ENCODE data around the gene GUCD1. TPM values are rescaled to one million over a fixed set of nuclear protein-coding genes. Genes with fewer than 3 reads are reported as not detected.

Gene GUCD1
- total RNA-seq, 1 experiment from 2014 or later, result 48.7 TPM

- Histone ChIP-seq H3K4me2 (ENCODE audit: low read length) (no peak overlapping the region), H4K20me1 (ENCODE audit: insufficient read depth) (no peaks in the 10 kb centered on the region), H3K9me2 (ENCODE audit: insufficient read depth) (no peaks in the 10 kb centered on the region), H3K27ac (ENCODE audit: low read depth, low read length) (no peak overlapping the region), H3K4me1 (ENCODE audit: control insufficient read depth in 1 of 2, insufficient read depth in 2 of 2, low read length in 2 of 2) (peaks cover 0 to 5% of the 10 kb centered on the region in 2 experiments; a peak in 1 of 4 replicates), H3K4me3 (replicated peaks in 1 of 2; ENCODE audit: low read depth in 1 of 2, low read length in 2 of 2) (no peak overlapping the region), H3K27me3 (ENCODE audit: insufficient read depth, low read length) (no peaks in the 10 kb centered on the region), H3K36me3 (ENCODE audit: control insufficient read depth in 1 of 2, insufficient read depth in 2 of 2, low read length in 2 of 2) (no peaks in the 10 kb centered on the region), H2AFZ (ENCODE audit: low read depth, low read length, poor library complexity, severe bottlenecking) (no peak overlapping the region), H3K9ac (ENCODE audit: low read length) (no peak overlapping the region), H3K79me2 (ENCODE audit: insufficient read depth, low read length) (no peaks in the 10 kb centered on the region), H3K9me3 (ENCODE audit: control insufficient read depth in 1 of 2, insufficient read depth in 1 of 2, low read depth in 1 of 2, low read length in 2 of 2) (no peaks in the 10 kb centered on the region)
- DNase-seq (ENCODE audit: low read depth, low spot score) (no peak), ATAC-seq (no peak)
- POLR2A ChIA-PET, result no interaction called here
- CTCF ChIA-PET, result interaction anchor here (0.6 to 2.9 kb wide), 9 partner anchors 11 to 177 kb away, joined by 3 to 23 read pairs (median 3); no protein-coding TSS in a partner anchor
- intact Hi-C loops (cut with micrococcal nuclease), result no loop called here
- BruUV-seq (replicated peaks), result no TSS peak
- TF ChIP-seq POLR2A (IDR thresholded peaks at IDR 0.05; ENCODE audit: borderline replicate concordance, extremely low read depth, insufficient read depth, insufficient read length) (no peak), CBX3 (IDR thresholded peaks at IDR 0.05; ENCODE audit: low read depth) (no peak), ATF3 (IDR thresholded peaks at IDR 0.05) (no peak), CEBPB (IDR thresholded peaks at IDR 0.05; ENCODE audit: low read depth) (no peak), EZH2phosphoT487 (IDR thresholded peaks at IDR 0.05; ENCODE audit: borderline replicate concordance) (no peak), FOSL1 (IDR thresholded peaks at IDR 0.05; ENCODE audit: low read depth) (no peak), SP1 (IDR thresholded peaks at IDR 0.05; ENCODE audit: low read depth) (no peak), ZNF274 (IDR thresholded peaks at IDR 0.05; ENCODE audit: low read depth, low read length) (no peak), ZFX (IDR thresholded peaks at IDR 0.05) (no peak), YY1 (IDR thresholded peaks at IDR 0.05; ENCODE audit: extremely low read depth, insufficient replicate concordance, low read depth, low read length) (no peak), ELF1 (IDR thresholded peaks at IDR 0.05; ENCODE audit: borderline replicate concordance, low read depth) (no peak), SRF (IDR thresholded peaks at IDR 0.05; ENCODE audit: low read depth) (no peak), EZH2 (IDR thresholded peaks at IDR 0.05) (no peak), RAD21 (IDR thresholded peaks at IDR 0.05; ENCODE audit: low read depth) (no peak), TCF7L2 (IDR thresholded peaks at IDR 0.05; ENCODE audit: borderline replicate concordance, extremely low read depth, insufficient read depth, insufficient read length) (no peak)
- TF ChIP-seq, protein P1, sequence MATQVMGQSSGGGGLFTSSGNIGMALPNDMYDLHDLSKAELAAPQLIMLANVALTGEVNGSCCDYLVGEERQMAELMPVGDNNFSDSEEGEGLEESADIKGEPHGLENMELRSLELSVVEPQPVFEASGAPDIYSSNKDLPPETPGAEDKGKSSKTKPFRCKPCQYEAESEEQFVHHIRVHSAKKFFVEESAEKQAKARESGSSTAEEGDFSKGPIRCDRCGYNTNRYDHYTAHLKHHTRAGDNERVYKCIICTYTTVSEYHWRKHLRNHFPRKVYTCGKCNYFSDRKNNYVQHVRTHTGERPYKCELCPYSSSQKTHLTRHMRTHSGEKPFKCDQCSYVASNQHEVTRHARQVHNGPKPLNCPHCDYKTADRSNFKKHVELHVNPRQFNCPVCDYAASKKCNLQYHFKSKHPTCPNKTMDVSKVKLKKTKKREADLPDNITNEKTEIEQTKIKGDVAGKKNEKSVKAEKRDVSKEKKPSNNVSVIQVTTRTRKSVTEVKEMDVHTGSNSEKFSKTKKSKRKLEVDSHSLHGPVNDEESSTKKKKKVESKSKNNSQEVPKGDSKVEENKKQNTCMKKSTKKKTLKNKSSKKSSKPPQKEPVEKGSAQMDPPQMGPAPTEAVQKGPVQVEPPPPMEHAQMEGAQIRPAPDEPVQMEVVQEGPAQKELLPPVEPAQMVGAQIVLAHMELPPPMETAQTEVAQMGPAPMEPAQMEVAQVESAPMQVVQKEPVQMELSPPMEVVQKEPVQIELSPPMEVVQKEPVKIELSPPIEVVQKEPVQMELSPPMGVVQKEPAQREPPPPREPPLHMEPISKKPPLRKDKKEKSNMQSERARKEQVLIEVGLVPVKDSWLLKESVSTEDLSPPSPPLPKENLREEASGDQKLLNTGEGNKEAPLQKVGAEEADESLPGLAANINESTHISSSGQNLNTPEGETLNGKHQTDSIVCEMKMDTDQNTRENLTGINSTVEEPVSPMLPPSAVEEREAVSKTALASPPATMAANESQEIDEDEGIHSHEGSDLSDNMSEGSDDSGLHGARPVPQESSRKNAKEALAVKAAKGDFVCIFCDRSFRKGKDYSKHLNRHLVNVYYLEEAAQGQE (IDR thresholded peaks at IDR 0.05; ENCODE audit: low read depth), result no peak
- TF ChIP-seq, protein P2, sequence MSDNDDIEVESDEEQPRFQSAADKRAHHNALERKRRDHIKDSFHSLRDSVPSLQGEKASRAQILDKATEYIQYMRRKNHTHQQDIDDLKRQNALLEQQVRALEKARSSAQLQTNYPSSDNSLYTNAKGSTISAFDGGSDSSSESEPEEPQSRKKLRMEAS (IDR thresholded peaks at IDR 0.05), result no peak
- RAD21 ChIA-PET (ENCODE audit: low non-redundant PET in 1 of 2, low total read pairs in 2 of 2, uncharacterized antibody in 2 of 2, unreplicated experiment in 2 of 2), result interaction anchor here (0.8 kb wide), 2 partner anchors 19 to 313 kb away, joined by 3 read pairs; no protein-coding TSS in a partner anchor
Observed at GRCh38 chr22:24502541-24502940, 52.4 kb downstream of the GUCD1 start.
